ENCODE data around the gene PPP1R9B. TPM values are rescaled to one million over a fixed set of nuclear protein-coding genes. Genes with fewer than 3 reads are reported as not detected.

The PPP1R9B gene
- total RNA-seq, 4 donors from 2014 or later, result 20.2 to 46.3 (median 37.5) TPM

DNA sequence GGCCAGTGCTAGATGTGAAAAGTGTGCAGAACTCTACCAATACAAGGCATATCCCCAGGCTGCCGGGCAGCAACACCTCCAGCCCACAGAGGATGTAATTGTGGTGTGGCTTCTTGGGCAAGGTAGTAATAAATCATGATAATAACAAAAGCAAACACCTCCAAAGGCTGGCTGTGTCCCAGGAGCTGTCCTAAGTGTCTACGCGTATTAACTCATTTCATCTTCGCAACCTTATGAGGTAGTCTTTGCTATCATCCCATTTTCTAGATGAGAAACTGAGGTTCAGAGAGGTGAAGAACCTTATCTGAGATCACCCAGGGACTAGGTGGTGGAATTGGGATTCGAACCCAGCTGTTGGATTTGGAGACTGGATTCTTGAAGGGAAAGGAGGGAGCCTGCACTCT lies 50.0 kb downstream of the PPP1R9B start:
- Histone ChIP-seq H3K4me3 (no peak overlapping the region), H3K27ac (replicated peaks in 1 of 4) (peak overlapping the region; percentile 51 to 83 (median 80)), H3K9me3 (no peaks in the 10 kb centered on the region), H3K36me3 (peaks cover 17 to 62% (median 52%) of the 10 kb centered on the region in 4 donors), H3K27me3 (no peaks in the 10 kb centered on the region), H3K4me1 (peaks cover 72 to 83% (median 78%) of the 10 kb centered on the region in 4 donors)
- no peak for DNase-seq (ENCODE audit: extremely low spot score)
- 56% methylated on average over 5 of the region's 5 CpGs for WGBS
- TF ChIP-seq CTCF (IDR thresholded peaks at IDR 0.05) (no peak), POLR2AphosphoS5 (IDR thresholded peaks at IDR 0.05) (peak in 1 of 2 donors; percentile 9), POLR2A (IDR thresholded peaks at IDR 0.05; ENCODE audit: low read depth) (no peak), EP300 (IDR thresholded peaks at IDR 0.05) (no peak)
- intact Hi-C loops (cut with DNase I), result no loop called here

- Histone ChIP-seq H3K27me3 (no peaks in the 10 kb centered on the region), H3K36me3 (peaks cover 16 to 47% (median 40%) of the 10 kb centered on the region in 4 donors), H3K4me1 (peaks cover 73 to 93% (median 87%) of the 10 kb centered on the region in 4 donors), H3K4me3 (no peak overlapping the region), H3K27ac (replicated peaks in 1 of 4) (peak overlapping the region in 3 of 4 donors; percentile 79 to 83 (median 81)), H3K9me3 (no peaks in the 10 kb centered on the region)
- no peak for TF ChIP-seq EP300 (IDR thresholded peaks at IDR 0.05)
- no peak for TF ChIP-seq POLR2A (IDR thresholded peaks at IDR 0.05; ENCODE audit: low read depth)
- TF ChIP-seq CTCF (IDR thresholded peaks at IDR 0.05), result no peak
- TF ChIP-seq POLR2AphosphoS5 (IDR thresholded peaks at IDR 0.05), result no peak
- no peak for DNase-seq (ENCODE audit: extremely low spot score)
- intact Hi-C loops (cut with DNase I), result no loop called here
- WGBS, result 73% methylated on average over 4 of the region's 5 CpGs
Measured at GRCh38 chr17:50099003-50099402, 51.5 kb downstream of the PPP1R9B start.

- no peaks in the 10 kb centered on the region for H3K27me3 ChIP-seq
- no peaks in the 10 kb centered on the region for H3K9me3 ChIP-seq
- intact Hi-C loops (cut with DNase I), result no loop called here
- H3K4me3 ChIP-seq, result no peak overlapping the region
- WGBS, result 76% methylated on average over 4 of the region's 4 CpGs
- no peak for DNase-seq (ENCODE audit: extremely low spot score)
- H3K27ac ChIP-seq (replicated peaks in 1 of 4), result peak overlapping the region in 3 of 4 donors; percentile 79 to 83 (median 81)
- no peak for TF ChIP-seq EP300 (IDR thresholded peaks at IDR 0.05)
- no peak for TF ChIP-seq POLR2A (IDR thresholded peaks at IDR 0.05; ENCODE audit: low read depth)
- TF ChIP-seq POLR2AphosphoS5 (IDR thresholded peaks at IDR 0.05), result no peak
- TF ChIP-seq CTCF (IDR thresholded peaks at IDR 0.05), result no peak
- peaks cover 16 to 44% (median 38%) of the 10 kb centered on the region in 4 donors for H3K36me3 ChIP-seq
- peaks cover 71 to 91% (median 88%) of the 10 kb centered on the region in 4 donors for H3K4me1 ChIP-seq
Measured at GRCh38 chr17:50098583-50098982, 51.9 kb downstream of the PPP1R9B start.

- no peak for DNase-seq (ENCODE audit: extremely low spot score)
- Histone ChIP-seq H3K27ac (replicated peaks in 1 of 4) (peak overlapping the region in 2 of 4 donors; percentile 88 to 92), H3K4me3 (no peak overlapping the region), H3K9me3 (no peaks in the 10 kb centered on the region), H3K36me3 (peaks cover 16 to 44% (median 36%) of the 10 kb centered on the region in 4 donors), H3K4me1 (peaks cover 65 to 85% (median 84%) of the 10 kb centered on the region in 4 donors), H3K27me3 (no peaks in the 10 kb centered on the region)
- intact Hi-C loops (cut with DNase I), result no loop called here
- TF ChIP-seq EP300 (IDR thresholded peaks at IDR 0.05) (no peak), POLR2AphosphoS5 (IDR thresholded peaks at IDR 0.05) (no peak), POLR2A (IDR thresholded peaks at IDR 0.05; ENCODE audit: low read depth) (no peak), CTCF (IDR thresholded peaks at IDR 0.05) (no peak)
- 76% methylated on average over 4 of the region's 4 CpGs for WGBS
Measured at GRCh38 chr17:50097926-50098325, 52.6 kb downstream of the PPP1R9B start.

DNA sequence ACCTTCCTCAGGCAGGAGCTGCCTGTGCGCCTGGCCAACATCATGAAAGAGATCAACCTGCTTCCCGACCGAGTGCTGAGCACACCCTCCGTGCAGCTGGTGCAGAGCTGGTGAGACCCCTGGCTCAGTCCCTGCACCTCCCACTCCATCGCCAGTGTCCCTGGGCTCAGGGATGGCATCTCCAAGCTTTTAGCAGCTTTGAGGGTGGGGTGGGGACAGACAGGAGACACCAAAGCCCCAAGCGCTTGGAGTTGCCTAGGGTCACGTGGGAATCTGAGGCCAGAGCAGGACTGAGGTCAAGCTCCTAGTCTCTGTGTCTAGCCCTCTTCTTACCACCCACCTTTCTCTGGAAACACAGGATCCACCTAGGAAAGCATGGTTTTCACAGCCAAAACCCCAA lies 53.0 kb downstream of the PPP1R9B start:
- Histone ChIP-seq H3K27me3 (no peaks in the 10 kb centered on the region), H3K4me1 (peaks cover 60 to 81% (median 79%) of the 10 kb centered on the region in 4 donors), H3K9me3 (no peaks in the 10 kb centered on the region), H3K36me3 (peaks cover 16 to 44% (median 36%) of the 10 kb centered on the region in 4 donors), H3K27ac (replicated peaks in 1 of 4) (peak overlapping the region in 3 of 4 donors; percentile 88 to 92 (median 89)), H3K4me3 (no peak overlapping the region)
- WGBS, result 75% methylated on average over 7 of the region's 7 CpGs
- TF ChIP-seq POLR2AphosphoS5 (IDR thresholded peaks at IDR 0.05) (no peak), EP300 (IDR thresholded peaks at IDR 0.05) (no peak), POLR2A (IDR thresholded peaks at IDR 0.05; ENCODE audit: low read depth) (no peak), CTCF (IDR thresholded peaks at IDR 0.05) (no peak)
- intact Hi-C loops (cut with DNase I), result no loop called here
- DNase-seq (ENCODE audit: extremely low spot score), result no peak

Measured in esophagus muscularis mucosa (tissue), 4 donors.